Caco-2 (cell line): ENCODE results near the gene TMEM63C. TPM values are rescaled to one million over a fixed set of nuclear protein-coding genes. Genes with fewer than 3 reads are reported as not detected.

ENCODE experiments used
- BruUV-seq: library from RNA; stranded (reverse); fragments of 400-500 nt; replicated peaks from 2 replicates; lab custom pipeline; 2021; lab: Mats Ljungman, UMichigan
- CTCF ChIA-PET: fragments of 300-600 bp; sonication (Branson Sonifier 250); formaldehyde crosslinking; loops from one replicate; lab custom pipeline; 2022; ENCODE audit warnings: antibody characterized with exemption; lab: Charles Lee
- POLR2A ChIA-PET: fragments of 300-600 bp; sonication (Branson Sonifier 250); formaldehyde crosslinking; loops from one replicate; lab custom pipeline; 2022; ENCODE audit warnings: antibody characterized with exemption; lab: Charles Lee
- DNase-seq, 2 experiments: peaks; one replicate each; pipeline versions ENCODE4 v3.0.0 to v3.0.0-alpha.2; 2020 to 2022
- H3K27me3 ChIP-seq: replicated peaks from 2 replicates; pipeline ENCODE4 v1.6.0; 2011; ENCODE audit warnings: low read length; ENCODE audit not compliant: control insufficient read depth, insufficient read depth
- H3K36me3 ChIP-seq: 2 replicates; pipeline ENCODE4 v1.5.1; 2011; ENCODE audit warnings: low read length; ENCODE audit not compliant: control insufficient read depth, insufficient read depth
- H3K4me1 ChIP-seq: fragments of 250-450 bp; sonication (Bioruptor Pico); 2 replicates; pipeline ENCODE4 v1.5.1; 2020; ENCODE audit warnings: mild to moderate bottlenecking
- H3K4me3 ChIP-seq: 2 replicates; pipeline ENCODE4 v1.5.1; 2011; ENCODE audit warnings: low read depth, mild to moderate bottlenecking, control low read depth, low read length
- H3K9me3 ChIP-seq: fragments of 250-450 bp; sonication (Bioruptor Pico); 2 replicates; pipeline ENCODE4 v1.5.1; 2020; ENCODE audit warnings: mild to moderate bottlenecking, moderate library complexity
- H3K27ac Mint-ChIP-seq: one replicate; pipeline ENCODE4 v1.8.0; 2022; ENCODE audit warnings: mixed read lengths; ENCODE audit not compliant: unreplicated experiment
- H3K27me3 Mint-ChIP-seq: one replicate; pipeline ENCODE4 v1.8.0; 2022; ENCODE audit warnings: mixed read lengths; ENCODE audit not compliant: insufficient read depth, unreplicated experiment
- H3K36me3 Mint-ChIP-seq: one replicate; pipeline ENCODE4 v1.8.0; 2022; ENCODE audit warnings: mild to moderate bottlenecking, mixed read lengths; ENCODE audit not compliant: insufficient read depth, unreplicated experiment
- H3K4me1 Mint-ChIP-seq: one replicate; pipeline ENCODE4 v1.8.0; 2022; ENCODE audit warnings: low read depth, mixed read lengths; ENCODE audit not compliant: unreplicated experiment
- H3K4me3 Mint-ChIP-seq: one replicate; pipeline ENCODE4 v1.8.0; 2022; ENCODE audit warnings: mild to moderate bottlenecking, moderate library complexity, mixed read lengths; ENCODE audit not compliant: unreplicated experiment
- H3K9me3 Mint-ChIP-seq: one replicate; pipeline ENCODE4 v1.8.0; 2022; ENCODE audit warnings: mixed read lengths; ENCODE audit not compliant: unreplicated experiment
- CTCF ChIP-seq, 2 experiments: fragments of 200-600 bp in 1 of 2; IDR thresholded peaks; 1 replicate in 1 of 2; 2 replicates in 1 of 2; pipeline versions ENCODE4 v1.5.1 to v1.8.0; 2011 to 2022; ENCODE audit warnings: antibody characterized with exemption in 1 of 2, control low read depth in 1 of 2, inconsistent platforms in 1 of 2, low read depth in 1 of 2, low read length in 1 of 2, mild to moderate bottlenecking in 1 of 2, moderate library complexity in 1 of 2; ENCODE audit not compliant: insufficient read depth in 1 of 2, severe bottlenecking in 1 of 2, unreplicated experiment in 1 of 2
- intact Hi-C: fragments of 100-400 bp; cut with micrococcal nuclease; formaldehyde crosslinking; loops from one replicate; pipeline ENCODE4 v1.10.0; 2022; ENCODE audit not compliant: unreplicated experiment
- total RNA-seq: library from RNA; stranded (reverse); gene quantifications from 2 replicates; pipeline ENCODE4 v1.2.3, GENCODE V29; 2022

The TMEM63C gene
- total RNA-seq, 1 experiment from 2014 or later, result 1.3 TPM

DNA sequence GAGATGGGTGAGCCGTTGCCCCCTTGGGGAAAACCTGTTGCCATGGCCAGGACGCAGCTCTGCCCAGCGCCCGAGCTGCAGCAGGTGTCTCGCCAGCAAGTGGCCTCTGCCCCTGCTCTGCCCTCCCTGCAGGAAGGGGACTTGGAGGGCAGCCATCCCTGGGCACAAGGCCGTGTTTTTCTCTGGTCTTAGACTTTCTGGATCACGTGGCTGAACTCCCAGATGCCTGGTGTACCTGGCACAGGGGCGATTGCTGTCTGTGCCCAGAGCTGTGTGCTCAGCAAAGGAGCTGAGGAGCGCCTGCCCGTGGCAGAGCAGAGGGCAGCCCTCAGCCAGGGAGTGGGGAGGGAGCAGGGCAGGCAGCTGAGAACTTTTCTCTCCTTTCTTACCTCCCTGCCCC lies 38.0 kb downstream of the TMEM63C start:
- Histone ChIP-seq H3K4me3 (no peak overlapping the region), H3K36me3 (no peaks in the 10 kb centered on the region), H3K9me3 (no peaks in the 10 kb centered on the region), H3K4me1 (no peaks in the 10 kb centered on the region), H3K27me3 (no peaks in the 10 kb centered on the region; the same call in 1 of the 2 replicates)
- peaks cover 21% of the 10 kb centered on the region for H3K27me3 Mint-ChIP-seq
- no peak overlapping the region for H3K27ac Mint-ChIP-seq
- intact Hi-C loops, result no loop called here
- POLR2A ChIA-PET, result no interaction called here
- peaks cover 4% of the 10 kb centered on the region for H3K36me3 Mint-ChIP-seq
- no peak for DNase-seq
- no peak for TF ChIP-seq CTCF (IDR thresholded peaks at IDR 0.05; ENCODE audit: insufficient read depth in 1 of 2, low read depth in 1 of 2, low read length in 1 of 2, severe bottlenecking in 1 of 2, unreplicated experiment in 1 of 2)
- H3K4me1 Mint-ChIP-seq, result no peaks in the 10 kb centered on the region
- no peaks in the 10 kb centered on the region for H3K9me3 Mint-ChIP-seq
- no peak overlapping the region for H3K4me3 Mint-ChIP-seq
- no TSS peak for BruUV-seq
- CTCF ChIA-PET, result no interaction called here

DNA sequence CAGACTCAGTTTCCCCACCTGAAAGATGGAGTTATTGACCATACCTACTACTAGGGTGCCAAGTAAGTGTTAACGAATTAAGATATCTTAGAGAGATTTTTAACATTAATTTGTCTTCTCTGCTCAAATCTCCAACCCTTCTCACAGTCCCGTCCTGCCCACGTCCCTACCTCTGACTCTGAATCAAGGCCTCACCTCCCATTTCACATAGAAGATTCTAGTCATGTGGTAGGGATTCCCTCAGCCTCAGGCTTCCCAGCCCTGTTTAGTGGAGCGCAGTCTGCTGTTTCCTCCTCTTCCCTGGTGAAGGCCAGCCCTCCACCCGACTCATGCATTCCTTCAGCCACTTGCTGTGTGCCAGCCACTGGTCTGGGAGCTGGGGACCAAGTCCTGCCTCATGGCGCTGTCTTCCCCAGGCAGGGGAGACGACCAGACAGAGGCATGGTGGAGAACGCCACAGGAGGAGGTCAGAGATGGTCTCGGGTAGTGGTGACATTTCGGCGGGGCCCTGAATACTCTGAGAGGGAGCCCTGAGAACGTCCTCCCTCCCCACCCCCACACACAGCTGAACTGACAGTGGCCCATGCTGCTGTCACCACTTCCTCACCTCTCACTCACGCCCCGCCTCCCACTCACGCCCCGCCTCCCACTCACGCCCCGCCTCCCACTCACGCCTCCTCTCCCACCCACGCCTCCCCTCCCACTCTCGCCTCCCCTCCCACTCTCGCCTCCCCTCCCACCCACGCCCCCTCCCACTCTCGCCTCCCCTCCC lies 38.8 kb downstream of the TMEM63C start:
- no peaks in the 10 kb centered on the region for H3K9me3 Mint-ChIP-seq
- intact Hi-C loops, result no loop called here
- no peaks in the 10 kb centered on the region for H3K4me1 ChIP-seq
- no peaks in the 10 kb centered on the region; the same call in 1 of the 2 replicates for H3K27me3 ChIP-seq
- DNase-seq, result no peak
- no peak overlapping the region for H3K4me3 ChIP-seq
- no TSS peak for BruUV-seq
- POLR2A ChIA-PET, result no interaction called here
- CTCF ChIA-PET, result no interaction called here
- H3K36me3 ChIP-seq, result no peaks in the 10 kb centered on the region
- H3K4me3 Mint-ChIP-seq, result no peak overlapping the region
- H3K27me3 Mint-ChIP-seq, result peaks cover 15% of the 10 kb centered on the region
- no peaks in the 10 kb centered on the region for H3K4me1 Mint-ChIP-seq
- no peak overlapping the region for H3K27ac Mint-ChIP-seq
- no peaks in the 10 kb centered on the region for H3K36me3 Mint-ChIP-seq
- TF ChIP-seq CTCF (IDR thresholded peaks at IDR 0.05; ENCODE audit: insufficient read depth in 1 of 2, low read depth in 1 of 2, low read length in 1 of 2, severe bottlenecking in 1 of 2, unreplicated experiment in 1 of 2), result no peak
- H3K9me3 ChIP-seq, result no peaks in the 10 kb centered on the region

DNA sequence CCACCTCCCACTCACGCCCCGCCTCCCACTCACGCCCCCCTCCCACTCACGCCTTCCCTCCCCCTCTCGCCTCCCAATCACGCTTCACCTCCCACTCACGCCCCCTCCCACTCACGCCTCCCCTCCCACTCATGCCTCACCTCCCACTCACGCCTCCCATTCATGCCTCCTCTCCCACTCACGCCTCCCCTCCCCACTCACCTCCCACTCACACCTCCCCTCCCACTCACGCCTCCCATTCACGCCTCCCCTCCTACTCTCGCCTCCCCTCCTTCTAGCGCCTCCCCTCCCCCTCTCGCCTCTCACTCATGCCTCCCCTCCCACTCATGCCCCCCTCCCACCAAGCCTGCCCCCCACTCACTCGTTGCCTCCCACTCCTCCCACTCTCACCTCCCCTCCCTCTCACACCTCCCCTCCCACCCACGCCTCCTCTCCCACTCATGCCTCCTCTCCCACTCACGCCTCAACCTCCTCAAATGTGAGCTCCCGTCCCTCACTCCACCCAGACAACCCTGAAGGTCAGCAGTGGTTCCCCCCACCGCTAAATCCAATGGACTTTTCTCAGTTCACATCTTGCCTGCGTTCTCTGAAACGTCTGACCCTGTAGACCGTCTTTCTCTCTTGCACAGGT lies 39.8 kb downstream of the TMEM63C start:
- Mint-ChIP-seq H3K27me3 (peaks cover 10% of the 10 kb centered on the region), H3K9me3 (no peaks in the 10 kb centered on the region), H3K4me1 (no peaks in the 10 kb centered on the region), H3K36me3 (no peaks in the 10 kb centered on the region), H3K27ac (no peak overlapping the region), H3K4me3 (no peak overlapping the region)
- Histone ChIP-seq H3K27me3 (no peaks in the 10 kb centered on the region), H3K9me3 (no peaks in the 10 kb centered on the region), H3K4me1 (no peaks in the 10 kb centered on the region), H3K36me3 (no peaks in the 10 kb centered on the region), H3K4me3 (no peak overlapping the region)
- ChIA-PET POLR2A (no interaction called here), CTCF (no interaction called here)
- no peak for DNase-seq
- intact Hi-C loops, result no loop called here
- no TSS peak for BruUV-seq
- TF ChIP-seq CTCF (IDR thresholded peaks at IDR 0.05; ENCODE audit: insufficient read depth in 1 of 2, low read depth in 1 of 2, low read length in 1 of 2, severe bottlenecking in 1 of 2, unreplicated experiment in 1 of 2), result no peak
